Activated naive CD4-positive, alpha-beta T cell (primary cell): Measurements from ENCODE around the gene CCER1.

Experiments
- DNase-seq, 4 experiments: peaks; one replicate each; lab custom pipeline; 2025; lab: John Stamatoyannopoulos, UW

Gene CCER1

GRCh38 chr12:90965204-90965603, 10.2 kb upstream of the CCER1 start:
- no peak for DNase-seq

- no peak for DNase-seq
These were observed 9.6 kb upstream of the CCER1 start for GRCh38 chr12:90964616-90965015.

DNA sequence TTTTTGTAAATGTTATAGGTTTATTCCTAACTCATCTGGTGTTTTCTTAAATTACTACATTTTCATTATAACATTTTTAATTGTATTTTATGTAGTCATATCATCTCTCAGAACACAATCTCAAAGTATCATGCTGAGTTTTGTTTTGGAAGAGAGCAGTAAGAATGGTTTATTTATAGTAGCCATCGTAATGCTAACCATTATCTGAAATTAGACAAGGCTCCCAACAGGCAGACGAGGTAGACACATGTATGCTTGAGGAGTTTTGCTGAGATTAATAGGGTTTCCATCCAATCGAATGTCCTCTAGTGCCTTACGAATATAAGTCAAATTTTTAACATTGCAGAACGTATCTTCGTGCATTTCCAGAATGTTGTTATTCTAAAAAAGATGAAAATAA, 9.0 kb upstream of the CCER1 start:
- DNase-seq = no peak

GRCh38 chr12:90961154-90961553, 6.2 kb upstream of the CCER1 start:
- no peak for DNase-seq

DNA sequence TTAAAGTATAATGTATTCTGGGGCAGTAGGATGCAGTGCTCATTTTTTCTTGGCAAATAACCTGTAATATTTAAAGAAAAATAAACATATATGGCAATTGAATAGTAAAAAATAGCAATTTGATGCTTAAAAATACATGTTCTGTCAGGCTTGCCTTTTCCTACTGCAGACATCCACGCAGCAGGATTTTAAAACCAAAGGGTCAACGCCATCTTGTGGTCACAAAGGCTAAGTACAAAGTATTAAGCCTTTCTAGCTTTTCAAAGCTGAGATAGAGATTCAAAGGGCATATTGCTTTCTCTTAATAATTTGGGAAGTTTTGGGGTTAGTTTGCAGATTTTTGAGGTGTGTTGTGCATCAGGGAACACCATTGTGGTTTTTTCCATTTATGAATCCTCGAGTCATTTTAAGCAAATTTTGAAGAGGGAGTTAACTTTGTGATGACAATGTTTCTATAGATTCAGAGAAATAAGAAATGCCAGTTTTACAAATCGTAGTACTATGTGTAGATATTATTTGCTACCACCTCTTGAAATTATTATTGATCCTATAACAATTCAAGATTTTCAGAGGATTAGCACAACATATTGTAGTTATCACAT, 4.7 kb upstream of the CCER1 start:
- no peak for DNase-seq

- DNase-seq = no peak
These were observed 4.1 kb upstream of the CCER1 start for GRCh38 chr12:90959032-90959431.

- DNase-seq = no peak
These were observed 3.4 kb upstream of the CCER1 start for GRCh38 chr12:90958347-90958746.

DNA sequence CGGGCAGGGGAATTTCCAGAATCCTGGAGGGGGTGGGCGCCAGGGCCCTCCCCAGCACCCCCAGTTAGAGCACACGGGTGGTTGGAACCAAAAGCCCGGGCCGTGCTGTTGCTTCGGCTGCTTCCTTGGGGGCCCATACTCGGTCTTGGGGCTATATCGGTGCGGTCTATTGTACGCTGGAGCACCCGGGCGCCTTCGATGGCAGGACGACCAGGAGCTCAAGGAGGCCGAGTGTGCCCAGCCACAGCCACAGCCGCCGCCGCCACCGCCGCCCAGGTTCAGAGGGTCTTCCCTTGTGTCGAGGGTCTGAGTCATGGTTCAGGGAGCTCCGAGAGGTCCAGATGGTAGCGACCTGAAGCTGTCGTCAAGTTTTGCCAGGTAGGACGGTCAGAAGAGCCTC, 548 bp downstream of the CCER1 start:
- no peak for DNase-seq

GRCh38 chr12:90953956-90954421, 987 bp downstream of the CCER1 start:
- no peak for DNase-seq

DNA sequence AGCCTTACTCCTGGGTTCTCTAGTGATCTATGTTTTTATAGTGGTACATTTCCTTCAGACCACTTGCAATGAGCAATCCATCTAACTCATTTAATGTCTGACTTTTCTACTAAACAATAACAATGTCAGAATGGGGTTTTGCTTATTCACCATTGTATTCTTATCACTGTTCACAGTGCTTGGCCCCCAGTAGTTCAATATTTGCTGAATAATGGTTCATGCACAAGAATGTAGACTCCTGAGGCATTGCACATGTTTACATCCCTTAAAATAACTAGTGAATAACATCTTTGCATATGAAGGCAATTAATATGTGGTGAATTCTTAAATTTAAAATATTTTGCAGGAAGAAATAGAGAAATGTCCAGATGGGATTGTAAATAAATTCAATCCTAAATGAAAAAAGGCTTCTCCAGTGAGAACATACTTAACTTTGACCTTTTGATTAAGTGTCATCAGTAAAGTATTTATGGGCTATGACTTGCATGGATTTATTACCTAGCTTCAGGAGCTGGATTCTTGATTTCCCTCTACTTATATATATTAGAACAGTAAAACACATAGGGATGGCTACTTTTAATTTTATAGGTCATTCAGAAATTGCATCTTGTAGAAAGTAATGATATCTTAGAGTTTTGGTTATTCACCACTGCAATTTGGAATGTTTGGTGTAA, 3.4 kb downstream of the CCER1 start:
- no peak for DNase-seq

GRCh38 chr12:90947869-90948268, 7.1 kb downstream of the CCER1 start:
- DNase-seq = no peak

DNA sequence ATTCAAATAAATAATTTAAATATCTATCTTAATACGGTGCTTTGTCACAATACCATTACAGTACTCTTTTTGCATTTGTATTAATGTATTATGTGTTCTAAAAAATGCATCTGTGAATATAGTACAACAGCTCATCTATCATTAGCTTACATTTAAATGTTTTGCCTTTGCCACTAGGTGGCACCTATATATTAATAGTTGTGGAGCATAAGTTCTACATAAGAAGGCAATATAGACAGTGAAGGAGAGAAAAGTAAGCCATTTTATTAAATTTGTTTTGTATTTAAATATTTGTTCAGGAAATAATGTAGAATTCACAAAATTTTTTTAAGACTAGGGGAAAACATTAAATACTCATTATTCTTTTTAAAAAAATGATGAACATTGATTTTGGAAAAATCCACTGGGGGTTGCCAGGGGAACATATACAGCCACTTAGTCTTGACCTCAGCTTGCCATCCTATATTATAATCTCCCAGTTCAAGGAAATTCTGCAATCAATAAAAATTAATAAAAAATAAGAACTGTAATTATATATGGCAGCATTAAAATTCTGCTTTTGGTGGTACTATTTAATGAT, 9.8 kb downstream of the CCER1 start:
- DNase-seq = no peak

DNA sequence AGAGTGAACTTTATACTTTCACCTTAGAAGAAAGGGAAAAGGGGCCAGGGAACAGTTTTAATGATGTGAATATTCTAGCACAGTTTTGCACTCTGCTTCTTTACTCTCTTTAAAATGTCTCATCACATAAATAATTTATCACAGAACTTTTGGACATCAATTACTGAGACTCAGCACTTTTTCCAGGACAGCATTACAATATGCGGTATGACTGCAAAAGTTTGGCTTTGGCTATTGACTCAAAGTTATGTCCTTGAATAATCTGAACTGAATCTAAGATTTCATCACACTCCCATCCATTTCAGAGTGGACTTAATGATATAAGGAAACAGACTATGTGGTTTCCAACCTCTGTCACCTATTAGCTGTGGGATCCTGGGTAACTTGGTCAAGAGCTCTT, 11.7 kb downstream of the CCER1 start:
- DNase-seq = no peak

DNA sequence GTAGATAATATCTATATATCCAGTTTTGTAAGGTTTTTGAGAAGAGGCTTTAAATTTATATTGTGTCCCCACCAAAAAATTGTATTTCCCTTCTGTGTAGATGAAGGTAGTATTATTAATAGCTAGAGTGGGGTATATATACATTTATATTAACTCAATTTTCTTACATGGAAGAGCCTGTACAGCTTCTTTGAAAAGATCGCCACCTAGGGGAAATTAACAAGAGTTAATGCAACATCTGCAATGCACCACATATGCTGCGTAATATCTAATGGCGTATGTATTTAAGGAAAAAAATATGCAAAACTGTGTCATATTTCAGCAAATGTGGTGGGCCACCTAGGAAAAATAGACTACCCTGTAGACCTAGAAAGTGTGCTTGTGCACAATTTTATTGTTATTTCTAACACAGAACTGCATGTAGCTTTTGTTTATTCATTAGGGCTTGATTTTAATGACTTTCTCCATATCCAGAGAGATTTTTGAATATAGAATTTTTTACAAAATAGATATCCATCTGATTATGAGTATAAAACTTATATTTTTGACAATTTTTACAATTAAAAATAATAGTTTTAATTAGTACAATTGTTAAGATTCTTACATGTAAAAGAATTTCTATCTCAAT, 14.0 kb downstream of the CCER1 start:
- no peak for DNase-seq

DNA sequence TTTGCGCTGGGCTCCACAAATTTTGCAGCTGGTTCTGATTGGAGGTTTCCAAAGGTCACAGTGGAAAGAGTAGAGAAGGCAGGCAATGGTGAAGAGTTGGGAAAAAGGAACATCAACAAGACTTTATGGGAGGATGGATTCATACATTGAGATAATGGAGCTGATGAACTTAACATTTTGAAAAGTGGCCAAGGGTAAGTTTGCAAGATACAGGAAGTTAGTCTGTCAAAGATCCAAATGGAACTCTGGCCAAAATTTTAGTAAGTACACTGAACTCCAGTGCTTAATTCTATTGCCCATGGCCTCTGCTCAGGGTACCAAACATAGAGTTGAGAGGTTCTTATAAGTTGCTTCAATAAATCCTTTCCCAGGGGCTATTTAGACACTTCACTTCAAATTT, 15.6 kb downstream of the CCER1 start:
- DNase-seq = no peak

GRCh38 chr12:90938451-90938850, 16.5 kb downstream of the CCER1 start:
- no peak for DNase-seq

GRCh38 chr12:90937651-90938050, 17.3 kb downstream of the CCER1 start:
- DNase-seq = no peak

GRCh38 chr12:90936230-90937005, 18.6 kb downstream of the CCER1 start:
- DNase-seq = no peak

DNA sequence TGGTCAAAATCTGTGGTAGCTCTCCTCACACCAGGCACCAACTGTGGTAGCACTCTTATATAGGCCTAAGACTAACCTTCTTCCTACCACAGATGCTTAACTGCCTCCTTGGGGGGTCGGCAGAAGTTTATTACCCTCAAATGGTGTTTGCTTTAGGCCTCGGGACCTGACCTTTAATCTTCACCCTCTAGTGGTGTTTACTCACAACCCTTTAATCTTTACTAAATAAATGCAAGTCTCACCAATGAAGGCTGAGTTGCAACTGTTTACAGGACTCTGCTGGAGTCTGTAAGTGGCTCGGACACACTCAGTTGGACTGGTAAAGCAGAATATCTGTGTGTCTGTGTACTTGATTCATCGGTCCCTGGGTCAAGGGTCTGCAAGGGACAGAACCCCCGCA, 29.4 kb downstream of the CCER1 start:
- DNase-seq = no peak

- no peak for DNase-seq
These were observed 30.6 kb downstream of the CCER1 start for GRCh38 chr12:90924406-90924805.

GRCh38 chr12:90922145-90922627, 32.8 kb downstream of the CCER1 start:
- DNase-seq = no peak

GRCh38 chr12:90921536-90921935, 33.4 kb downstream of the CCER1 start:
- DNase-seq = no peak
